Measurements from ENCODE around the gene RPS15. TPM values are rescaled to one million over a fixed set of nuclear protein-coding genes. Genes with fewer than 3 reads are reported as not detected.
A peak's percentile ranks its signal among the peaks of the same experiment; 100 is the strongest.

The RPS15 gene
- total RNA-seq, 2 donors from 2014 or later = 2,008 to 2,166 TPM

DNA sequence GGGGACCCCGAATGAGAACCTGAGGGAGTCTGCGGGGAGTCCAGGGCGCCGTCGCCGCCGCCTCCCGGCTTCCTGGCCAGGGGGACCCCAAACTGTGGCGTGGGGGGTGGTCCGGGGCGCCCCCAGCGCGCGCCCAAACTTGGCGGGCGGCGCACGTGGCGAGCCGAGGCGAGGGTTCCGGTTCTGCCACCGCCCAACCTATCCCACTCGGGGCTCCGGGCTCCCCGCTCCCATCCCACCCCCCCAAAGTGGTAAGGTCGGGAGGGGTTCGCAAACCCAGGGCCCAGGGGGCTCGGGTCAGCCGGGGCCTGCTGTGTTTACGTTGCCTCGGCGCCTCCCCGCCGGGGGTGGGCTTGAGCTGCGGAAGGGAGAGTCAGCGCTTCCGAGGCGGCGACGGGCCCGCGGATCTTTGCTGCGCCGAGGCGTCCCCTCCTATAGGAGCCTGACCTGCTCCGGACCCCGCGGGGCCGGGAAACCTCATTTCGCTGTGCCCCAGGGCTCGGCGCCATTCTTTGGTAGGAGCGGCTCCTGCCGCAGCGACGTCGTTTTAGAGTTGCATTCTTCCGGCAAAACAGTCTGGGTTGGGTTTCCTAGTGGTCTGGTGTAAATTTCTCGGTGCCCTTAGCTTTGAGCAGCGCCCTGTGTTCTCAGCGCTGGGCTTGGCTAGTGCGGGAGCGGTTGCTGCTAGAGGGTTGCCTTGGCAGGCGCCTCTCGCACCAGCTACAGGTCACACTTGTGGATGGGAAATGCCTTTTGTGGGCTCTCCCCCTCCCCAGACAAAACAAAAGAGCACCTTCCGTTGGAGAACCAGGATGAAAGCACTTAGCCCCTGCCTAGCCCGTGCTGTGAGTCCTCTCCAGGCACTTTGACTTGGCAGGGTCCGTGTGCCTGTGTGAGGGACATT lies 29.6 kb upstream of the RPS15 start:
- intact Hi-C loops (cut with DNase I) = loop anchor here (5.0 kb wide), 1 partner anchor 136 kb away; no protein-coding TSS in a partner anchor
- Histone ChIP-seq H3K4me3 (peak overlapping the region; percentile 67 to 90), H3K27ac (peak overlapping the region; percentile 93 to 95 (median 94)), H3K27me3 (no peaks in the 10 kb centered on the region), H3K9me3 (no peaks in the 10 kb centered on the region), H3K4me1 (peaks cover 62% of the 10 kb centered on the region), H3K36me3 (replicated peaks in 1 of 2; ENCODE audit: insufficient read depth in 1 of 2, low read depth in 2 of 2) (no peaks in the 10 kb centered on the region)
- ATAC-seq (no peak), DNase-seq (peak; percentile 49 to 59 (median 52))
- TF ChIP-seq, protein P1, sequence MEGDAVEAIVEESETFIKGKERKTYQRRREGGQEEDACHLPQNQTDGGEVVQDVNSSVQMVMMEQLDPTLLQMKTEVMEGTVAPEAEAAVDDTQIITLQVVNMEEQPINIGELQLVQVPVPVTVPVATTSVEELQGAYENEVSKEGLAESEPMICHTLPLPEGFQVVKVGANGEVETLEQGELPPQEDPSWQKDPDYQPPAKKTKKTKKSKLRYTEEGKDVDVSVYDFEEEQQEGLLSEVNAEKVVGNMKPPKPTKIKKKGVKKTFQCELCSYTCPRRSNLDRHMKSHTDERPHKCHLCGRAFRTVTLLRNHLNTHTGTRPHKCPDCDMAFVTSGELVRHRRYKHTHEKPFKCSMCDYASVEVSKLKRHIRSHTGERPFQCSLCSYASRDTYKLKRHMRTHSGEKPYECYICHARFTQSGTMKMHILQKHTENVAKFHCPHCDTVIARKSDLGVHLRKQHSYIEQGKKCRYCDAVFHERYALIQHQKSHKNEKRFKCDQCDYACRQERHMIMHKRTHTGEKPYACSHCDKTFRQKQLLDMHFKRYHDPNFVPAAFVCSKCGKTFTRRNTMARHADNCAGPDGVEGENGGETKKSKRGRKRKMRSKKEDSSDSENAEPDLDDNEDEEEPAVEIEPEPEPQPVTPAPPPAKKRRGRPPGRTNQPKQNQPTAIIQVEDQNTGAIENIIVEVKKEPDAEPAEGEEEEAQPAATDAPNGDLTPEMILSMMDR (IDR thresholded peaks at IDR 0.05) = peak in 1 of 7 experiments; percentile 10
- TF ChIP-seq POLR2A (IDR thresholded peaks at IDR 0.05) = peak in 2 of 3 donors; percentile 58 to 60
- WGBS, 2 donors = 0% methylated on average over 18 to 69 of the region's 69 CpGs

DNA sequence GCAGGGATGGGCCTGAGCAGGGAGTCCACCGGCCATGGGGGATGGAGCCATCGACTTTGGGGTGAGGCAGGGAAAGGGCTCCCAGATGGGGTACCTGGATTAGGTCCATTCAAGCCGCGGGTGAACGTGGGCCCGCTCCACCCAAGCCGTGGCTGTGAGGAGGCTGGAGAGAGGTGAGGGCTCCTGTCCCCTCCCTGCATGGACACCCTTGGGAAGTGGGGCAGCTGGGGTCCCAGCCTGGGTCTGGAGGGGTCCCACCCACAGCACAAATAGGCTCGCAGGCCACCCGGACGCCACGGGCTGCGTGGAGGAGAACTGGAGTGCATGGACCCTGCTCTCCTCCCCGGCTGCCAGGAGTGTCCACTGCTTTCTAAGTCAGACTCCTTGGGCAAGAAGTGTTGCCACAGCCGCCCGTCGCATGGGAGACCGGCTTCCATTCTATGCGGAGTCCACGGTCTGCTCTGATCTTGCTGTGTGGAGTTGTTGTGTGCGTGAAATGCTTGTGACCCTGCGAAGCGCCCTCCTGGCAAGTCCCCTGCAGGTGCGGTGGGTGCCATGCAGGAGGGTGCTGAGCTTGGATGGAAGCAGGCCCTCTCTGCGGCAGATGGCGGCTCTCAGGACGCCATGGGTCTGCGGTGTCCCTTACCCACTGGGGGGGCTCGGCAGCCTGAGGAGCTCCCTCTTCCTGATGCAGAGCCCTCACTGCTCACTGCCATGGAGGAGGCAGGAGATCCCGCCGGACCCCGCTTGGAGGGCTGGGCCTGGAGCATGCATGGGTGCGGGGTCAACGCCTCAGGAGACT lies 28.8 kb upstream of the RPS15 start:
- TF ChIP-seq, protein P1 (IDR thresholded peaks at IDR 0.05) = no peak
- no peak for TF ChIP-seq POLR2A (IDR thresholded peaks at IDR 0.05)
- intact Hi-C loops (cut with DNase I) = loop anchor here (5.0 kb wide), 1 partner anchor 137 kb away; no protein-coding TSS in a partner anchor
- H3K27me3 ChIP-seq = no peaks in the 10 kb centered on the region
- WGBS, 2 donors = 12 to 43% methylated on average over 5 to 33 of the region's 33 CpGs
- DNase-seq (no peak), ATAC-seq (no peak)
- H3K27ac ChIP-seq = peak overlapping the region; percentile 93 to 95 (median 94)
- peaks cover 71% of the 10 kb centered on the region for H3K4me1 ChIP-seq
- H3K9me3 ChIP-seq = no peaks in the 10 kb centered on the region
- H3K4me3 ChIP-seq = peak overlapping the region in 1 of 2 donors; percentile 90
- no peaks in the 10 kb centered on the region for H3K36me3 ChIP-seq (replicated peaks in 1 of 2; ENCODE audit: insufficient read depth in 1 of 2, low read depth in 2 of 2)

DNA sequence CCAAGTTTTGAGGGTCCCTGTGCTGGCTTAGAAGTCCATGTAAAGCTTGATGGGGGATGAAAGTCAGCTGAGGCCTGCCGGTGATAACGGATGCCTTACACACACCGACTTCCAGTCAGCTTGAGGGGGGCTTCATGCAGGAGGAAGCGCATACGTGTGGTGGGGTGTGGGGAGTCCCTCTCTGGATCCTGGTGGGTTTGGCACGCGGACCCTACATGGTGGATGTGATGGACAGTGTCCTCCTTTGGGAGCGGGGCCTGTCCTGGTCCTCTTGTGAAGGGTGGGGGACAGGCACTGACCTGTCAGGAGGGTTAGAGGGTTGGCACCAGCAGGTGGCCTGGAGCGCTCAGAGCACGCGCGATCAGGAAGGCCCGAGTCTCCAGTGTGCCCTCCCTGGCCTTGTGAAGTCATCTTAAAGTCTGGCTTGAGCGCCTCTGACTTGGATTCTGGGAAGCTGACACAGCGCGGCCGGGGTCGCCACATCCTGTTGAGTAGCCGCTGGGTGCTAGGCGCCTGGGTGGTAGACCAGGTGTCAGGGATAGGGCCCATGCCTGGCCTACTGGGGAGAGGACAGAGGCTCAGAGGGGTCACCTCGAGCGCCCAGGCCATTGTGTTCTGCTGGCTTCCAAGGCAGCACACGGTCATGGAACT lies 27.9 kb upstream of the RPS15 start:
- DNase-seq (peak; percentile 51 to 67 (median 60)), ATAC-seq (no peak)
- Histone ChIP-seq H3K4me3 (no peak overlapping the region), H3K36me3 (replicated peaks in 1 of 2; ENCODE audit: insufficient read depth in 1 of 2, low read depth in 2 of 2) (no peaks in the 10 kb centered on the region), H3K9me3 (no peaks in the 10 kb centered on the region), H3K27me3 (no peaks in the 10 kb centered on the region), H3K27ac (peak overlapping the region; percentile 16 to 95 (median 94)), H3K4me1 (peaks cover 78% of the 10 kb centered on the region)
- TF ChIP-seq, protein P1 (IDR thresholded peaks at IDR 0.05) = no peak
- no peak for TF ChIP-seq POLR2A (IDR thresholded peaks at IDR 0.05)
- 78 to 79% methylated on average over 9 to 21 of the region's 23 CpGs for whole genome bisulfite sequencing, 2 donors
- intact Hi-C loops (cut with DNase I) = no loop called here

DNA sequence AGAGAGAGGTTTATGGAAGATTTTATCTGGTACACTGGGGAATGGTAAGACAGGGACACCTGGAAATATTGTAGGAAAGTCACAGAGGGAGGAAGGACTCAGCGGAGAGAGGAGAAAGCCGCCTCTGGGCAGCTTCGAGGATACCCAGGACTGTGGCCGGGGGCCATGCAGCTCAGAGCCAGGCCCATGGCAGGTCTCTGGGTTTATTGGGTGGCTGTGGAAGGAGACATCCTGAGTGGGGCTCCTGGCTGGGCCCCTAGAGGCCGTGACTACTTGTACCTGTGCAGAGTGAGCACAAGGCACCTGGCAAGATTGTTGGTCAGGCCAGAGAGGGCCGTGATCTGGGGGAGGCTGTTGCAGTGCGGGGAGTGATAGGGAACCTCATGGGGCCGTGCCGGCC lies 27.4 kb upstream of the RPS15 start:
- no peak overlapping the region for H3K4me3 ChIP-seq
- WGBS, 2 donors = 60 to 63% methylated on average over 5 to 9 of the region's 9 CpGs
- DNase-seq (no peak), ATAC-seq (no peak)
- TF ChIP-seq POLR2A (IDR thresholded peaks at IDR 0.05) = no peak
- TF ChIP-seq, protein P1 (IDR thresholded peaks at IDR 0.05) = no peak
- H3K9me3 ChIP-seq = no peaks in the 10 kb centered on the region
- intact Hi-C loops (cut with DNase I) = no loop called here
- peak overlapping the region; percentile 16 to 95 (median 94) for H3K27ac ChIP-seq
- no peaks in the 10 kb centered on the region for H3K36me3 ChIP-seq (replicated peaks in 1 of 2; ENCODE audit: insufficient read depth in 1 of 2, low read depth in 2 of 2)
- no peaks in the 10 kb centered on the region for H3K27me3 ChIP-seq
- H3K4me1 ChIP-seq = peaks cover 83% of the 10 kb centered on the region

All from body of pancreas (tissue), 4 donors.